ENCODE results near the gene PPFIA4. TPM values are rescaled to one million over a fixed set of nuclear protein-coding genes. Genes with fewer than 3 reads are reported as not detected.
"Not testable (repeated sequence)": the region's sequence is repeated elsewhere in the genome, so short reads cannot be mapped to it uniquely, and the experiment has no call there.

The PPFIA4 gene
- total RNA-seq, 1 donor from 2014 or later = 9.1 TPM

- Mint-ChIP-seq H3K27ac (ENCODE audit: unreplicated experiment) (no peak overlapping the region), H3K4me3 (ENCODE audit: unreplicated experiment) (no peak overlapping the region), H3K27me3 (ENCODE audit: low read depth, unreplicated experiment) (peaks cover 23% of the 10 kb centered on the region), H3K9me3 (ENCODE audit: unreplicated experiment) (no peaks in the 10 kb centered on the region), H3K36me3 (ENCODE audit: low read depth, unreplicated experiment) (no peaks in the 10 kb centered on the region), H3K4me1 (ENCODE audit: low read depth, unreplicated experiment) (no peaks in the 10 kb centered on the region)
- Histone ChIP-seq H2AFZ (ENCODE audit: low read depth, low read length) (no peak overlapping the region), H3K27me3 (ENCODE audit: insufficient read depth, low read length) (peaks cover 32% of the 10 kb centered on the region), H3K79me2 (ENCODE audit: insufficient read depth, low read length) (no peaks in the 10 kb centered on the region), H3K4me3 (ENCODE audit: insufficient read depth, low read depth, low read length) (no peak overlapping the region), H3K27ac (ENCODE audit: low read depth, low read length) (no peak overlapping the region), H3K9me3 (ENCODE audit: insufficient read depth, low read depth, low read length) (no peaks in the 10 kb centered on the region), H3K4me1 (ENCODE audit: insufficient read depth, low read length) (no peaks in the 10 kb centered on the region), H3K36me3 (ENCODE audit: insufficient read depth, low read length) (no peaks in the 10 kb centered on the region), H3K4me2 (ENCODE audit: low read length) (no peak overlapping the region), H4K20me1 (ENCODE audit: insufficient read depth, low read length) (no peaks in the 10 kb centered on the region), H3K9ac (ENCODE audit: low read length) (no peak overlapping the region)
- no peak for DNase-seq (ENCODE audit: low read depth)
- no peak for FAIRE-seq
- TF ChIP-seq EZH2 (IDR thresholded peaks at IDR 0.05; ENCODE audit: insufficient read depth, low read length) = no peak
- TF ChIP-seq, protein P1, sequence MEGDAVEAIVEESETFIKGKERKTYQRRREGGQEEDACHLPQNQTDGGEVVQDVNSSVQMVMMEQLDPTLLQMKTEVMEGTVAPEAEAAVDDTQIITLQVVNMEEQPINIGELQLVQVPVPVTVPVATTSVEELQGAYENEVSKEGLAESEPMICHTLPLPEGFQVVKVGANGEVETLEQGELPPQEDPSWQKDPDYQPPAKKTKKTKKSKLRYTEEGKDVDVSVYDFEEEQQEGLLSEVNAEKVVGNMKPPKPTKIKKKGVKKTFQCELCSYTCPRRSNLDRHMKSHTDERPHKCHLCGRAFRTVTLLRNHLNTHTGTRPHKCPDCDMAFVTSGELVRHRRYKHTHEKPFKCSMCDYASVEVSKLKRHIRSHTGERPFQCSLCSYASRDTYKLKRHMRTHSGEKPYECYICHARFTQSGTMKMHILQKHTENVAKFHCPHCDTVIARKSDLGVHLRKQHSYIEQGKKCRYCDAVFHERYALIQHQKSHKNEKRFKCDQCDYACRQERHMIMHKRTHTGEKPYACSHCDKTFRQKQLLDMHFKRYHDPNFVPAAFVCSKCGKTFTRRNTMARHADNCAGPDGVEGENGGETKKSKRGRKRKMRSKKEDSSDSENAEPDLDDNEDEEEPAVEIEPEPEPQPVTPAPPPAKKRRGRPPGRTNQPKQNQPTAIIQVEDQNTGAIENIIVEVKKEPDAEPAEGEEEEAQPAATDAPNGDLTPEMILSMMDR (IDR thresholded peaks at IDR 0.05; ENCODE audit: insufficient read depth, low read depth, low read length) = no peak
Observed at GRCh38 chr1:202981939-202982338, 44.4 kb upstream of the PPFIA4 start.

- Mint-ChIP-seq H3K27ac (ENCODE audit: unreplicated experiment) (no peak overlapping the region), H3K4me3 (ENCODE audit: unreplicated experiment) (no peak overlapping the region), H3K4me1 (ENCODE audit: low read depth, unreplicated experiment) (no peaks in the 10 kb centered on the region), H3K36me3 (ENCODE audit: low read depth, unreplicated experiment) (no peaks in the 10 kb centered on the region), H3K27me3 (ENCODE audit: low read depth, unreplicated experiment) (peaks cover 21% of the 10 kb centered on the region), H3K9me3 (ENCODE audit: unreplicated experiment) (peaks cover 2% of the 10 kb centered on the region)
- Histone ChIP-seq H3K4me2 (ENCODE audit: low read length) (no peak overlapping the region), H3K27me3 (ENCODE audit: insufficient read depth, low read length) (peaks cover 33% of the 10 kb centered on the region), H3K27ac (ENCODE audit: low read depth, low read length) (no peak overlapping the region), H2AFZ (ENCODE audit: low read depth, low read length) (no peak overlapping the region), H3K79me2 (ENCODE audit: insufficient read depth, low read length) (no peaks in the 10 kb centered on the region), H3K36me3 (ENCODE audit: insufficient read depth, low read length) (no peaks in the 10 kb centered on the region), H4K20me1 (ENCODE audit: insufficient read depth, low read length) (no peaks in the 10 kb centered on the region), H3K9ac (ENCODE audit: low read length) (no peak overlapping the region), H3K4me1 (ENCODE audit: insufficient read depth, low read length) (no peaks in the 10 kb centered on the region), H3K4me3 (ENCODE audit: insufficient read depth, low read depth, low read length) (no peak overlapping the region), H3K9me3 (ENCODE audit: insufficient read depth, low read depth, low read length) (no peaks in the 10 kb centered on the region)
- TF ChIP-seq, protein P1 (IDR thresholded peaks at IDR 0.05; ENCODE audit: insufficient read depth, low read depth, low read length) = no peak
- no peak for TF ChIP-seq EZH2 (IDR thresholded peaks at IDR 0.05; ENCODE audit: insufficient read depth, low read length)
- FAIRE-seq = no peak
- no peak for DNase-seq (ENCODE audit: low read depth)
Observed at GRCh38 chr1:202982715-202983430, 43.4 kb upstream of the PPFIA4 start.

GRCh38 chr1:202986120-202986519 lies 40.2 kb upstream of the PPFIA4 start:
- H3K4me2 ChIP-seq (ENCODE audit: low read length); H3K9ac ChIP-seq (ENCODE audit: low read length); H3K79me2 ChIP-seq (ENCODE audit: insufficient read depth, low read length); H3K9me3 ChIP-seq (ENCODE audit: insufficient read depth, low read depth, low read length); H3K4me1 ChIP-seq (ENCODE audit: insufficient read depth, low read length); H3K4me3 ChIP-seq (ENCODE audit: insufficient read depth, low read depth, low read length); H3K4me1 Mint-ChIP-seq (ENCODE audit: low read depth, unreplicated experiment); H3K9me3 Mint-ChIP-seq (ENCODE audit: unreplicated experiment); H3K4me3 Mint-ChIP-seq (ENCODE audit: unreplicated experiment); FAIRE-seq; H2AFZ ChIP-seq (ENCODE audit: low read depth, low read length); H3K36me3 Mint-ChIP-seq (ENCODE audit: low read depth, unreplicated experiment); H4K20me1 ChIP-seq (ENCODE audit: insufficient read depth, low read length); H3K27ac Mint-ChIP-seq (ENCODE audit: unreplicated experiment); DNase-seq (ENCODE audit: low read depth); H3K27ac ChIP-seq (ENCODE audit: low read depth, low read length); H3K36me3 ChIP-seq (ENCODE audit: insufficient read depth, low read length): not testable (repeated sequence)
- H3K27me3 ChIP-seq (ENCODE audit: insufficient read depth, low read length) = peaks cover 33% of the 10 kb centered on the region
- H3K27me3 Mint-ChIP-seq (ENCODE audit: low read depth, unreplicated experiment) = peaks cover 25% of the 10 kb centered on the region
